ENCODE measurements around the gene CYP4F12. TPM values are rescaled to one million over a fixed set of nuclear protein-coding genes. Genes with fewer than 3 reads are reported as not detected.

CYP4F12 gene
- total RNA-seq, 2 experiments from 2014 or later: 0.75 to 1.0 TPM

- intact Hi-C loops (cut with DNase I, micrococcal nuclease): no loop called here
- Histone ChIP-seq H3K27ac (ENCODE audit: low read depth in 1 of 2, low read length in 2 of 2) (no peak overlapping the region), H3K36me3 (ENCODE audit: insufficient read depth, low read length) (no peaks in the 10 kb centered on the region), H3K9me3 (ENCODE audit: control insufficient read depth in 1 of 2, insufficient read depth in 1 of 2, low read length in 2 of 2) (peaks cover 0 to 5% of the 10 kb centered on the region in 2 experiments), H3K4me1 (ENCODE audit: insufficient read depth, low read length) (peaks cover 4% of the 10 kb centered on the region), H3K27me3 (ENCODE audit: control insufficient read depth in 1 of 2, insufficient read depth in 2 of 2, low read length in 2 of 2) (peaks cover 0 to 2% of the 10 kb centered on the region in 2 experiments), H3K4me3 (ENCODE audit: low read length) (no peak overlapping the region)
- POLR2A ChIA-PET: no interaction called here
- no peak for TF ChIP-seq CTCF (IDR thresholded peaks at IDR 0.05)
- H3K4me3 Mint-ChIP-seq: no peak overlapping the region
- DNase-seq (no peak), ATAC-seq (ENCODE audit: poor library complexity) (no peak)
- no peaks in the 10 kb centered on the region for H3K36me3 Mint-ChIP-seq (ENCODE audit: low read depth)
- CTCF ChIA-PET: no interaction called here
- H3K27ac Mint-ChIP-seq: no peak overlapping the region
- no peaks in the 10 kb centered on the region for H3K4me1 Mint-ChIP-seq (ENCODE audit: low read depth)
- no peaks in the 10 kb centered on the region for H3K9me3 Mint-ChIP-seq
- H3K27me3 Mint-ChIP-seq: peaks cover 39% of the 10 kb centered on the region
Observed at GRCh38 chr19:15641901-15642491, 30.9 kb upstream of the CYP4F12 start.

- Histone ChIP-seq H3K36me3 (ENCODE audit: insufficient read depth, low read length) (no peaks in the 10 kb centered on the region), H3K9me3 (ENCODE audit: control insufficient read depth in 1 of 2, insufficient read depth in 1 of 2, low read length in 2 of 2) (peaks cover 0 to 5% of the 10 kb centered on the region in 2 experiments), H3K27ac (ENCODE audit: low read depth in 1 of 2, low read length in 2 of 2) (no peak overlapping the region), H3K4me3 (ENCODE audit: low read length) (no peak overlapping the region), H3K27me3 (ENCODE audit: control insufficient read depth in 1 of 2, insufficient read depth in 2 of 2, low read length in 2 of 2) (peaks cover 0 to 2% of the 10 kb centered on the region in 2 experiments), H3K4me1 (ENCODE audit: insufficient read depth, low read length) (peaks cover 4% of the 10 kb centered on the region)
- no peaks in the 10 kb centered on the region for H3K36me3 Mint-ChIP-seq (ENCODE audit: low read depth)
- H3K27ac Mint-ChIP-seq: no peak overlapping the region
- H3K4me3 Mint-ChIP-seq: no peak overlapping the region
- H3K9me3 Mint-ChIP-seq: no peaks in the 10 kb centered on the region
- ATAC-seq (ENCODE audit: poor library complexity) (no peak), DNase-seq (no peak)
- ChIA-PET CTCF (no interaction called here), POLR2A (no interaction called here)
- TF ChIP-seq CTCF (IDR thresholded peaks at IDR 0.05): no peak
- H3K4me1 Mint-ChIP-seq (ENCODE audit: low read depth): no peaks in the 10 kb centered on the region
- intact Hi-C loops (cut with DNase I, micrococcal nuclease): no loop called here
- H3K27me3 Mint-ChIP-seq: peaks cover 32% of the 10 kb centered on the region
Observed at GRCh38 chr19:15642807-15643206, 30.1 kb upstream of the CYP4F12 start.

- CTCF ChIA-PET: no interaction called here
- H3K9me3 Mint-ChIP-seq: no peaks in the 10 kb centered on the region
- no peak for DNase-seq
Observed at GRCh38 chr19:15643387-15643786, 29.5 kb upstream of the CYP4F12 start.

More at GRCh38 chr19:15643387-15643786, 29.5 kb upstream of the CYP4F12 start:
- no peak for TF ChIP-seq CTCF (IDR thresholded peaks at IDR 0.05)
- Histone ChIP-seq H3K27ac (ENCODE audit: low read depth in 1 of 2, low read length in 2 of 2) (no peak overlapping the region), H3K27me3 (ENCODE audit: control insufficient read depth in 1 of 2, insufficient read depth in 2 of 2, low read length in 2 of 2) (peaks cover 0 to 2% of the 10 kb centered on the region in 2 experiments), H3K4me1 (ENCODE audit: insufficient read depth, low read length) (peaks cover 4% of the 10 kb centered on the region), H3K9me3 (ENCODE audit: control insufficient read depth in 1 of 2, insufficient read depth in 1 of 2, low read length in 2 of 2) (peaks cover 0 to 5% of the 10 kb centered on the region in 2 experiments), H3K36me3 (ENCODE audit: insufficient read depth, low read length) (no peaks in the 10 kb centered on the region), H3K4me3 (ENCODE audit: low read length) (no peak overlapping the region)
- Mint-ChIP-seq H3K36me3 (ENCODE audit: low read depth) (no peaks in the 10 kb centered on the region), H3K4me3 (no peak overlapping the region), H3K27me3 (peaks cover 30% of the 10 kb centered on the region), H3K27ac (no peak overlapping the region), H3K4me1 (ENCODE audit: low read depth) (no peaks in the 10 kb centered on the region)
- ATAC-seq (ENCODE audit: poor library complexity): no peak
- intact Hi-C loops (cut with DNase I, micrococcal nuclease): no loop called here
- POLR2A ChIA-PET: no interaction called here

Measured in CD4-positive, alpha-beta T cell (primary cell).